Measurements from ENCODE around the gene SPINT4.
"Not testable (repeated sequence)": the region's sequence is repeated elsewhere in the genome, so short reads cannot be mapped to it uniquely, and the experiment has no call there.

SPINT4 gene

GRCh38 chr20:45701873-45702272 lies 20.3 kb upstream of the SPINT4 start, which contains the start of gene WFDC13:
WFDC13 (plus strand) TSS chr20:45702038; CDS start chr20:45702124, 86 bp downstream.
- DNase-seq (ENCODE audit: low spot score), result no peak
- TF ChIP-seq CTCF (conservative IDR thresholded peaks at IDR 0.05; ENCODE audit: low read depth), result no peak
- CTCF ChIA-PET, result interaction anchor here (0.7 to 1.2 kb wide), 3 partner anchors 70 to 148 kb away, joined by 3 read pairs; no protein-coding TSS in a partner anchor
- POLR2A ChIA-PET (ENCODE audit: low non-redundant PET), result no interaction called here
- no peak within 1 kb of the TSS for H3K27ac ChIP-seq

GRCh38 chr20:45704969-45705637 lies 17.0 kb upstream of the SPINT4 start, which contains the start of gene WFDC10B:
WFDC10B (minus strand) TSS chr20:45705019; CDS start chr20:45685992, 19,027 bp downstream.
- POLR2A ChIA-PET (ENCODE audit: low non-redundant PET), result no interaction called here
- H3K27ac ChIP-seq, result peak within 1 kb of the TSS; percentile 40
- CTCF ChIA-PET, result interaction anchor here (0.6 to 1.2 kb wide), 2 partner anchors 76 to 929 kb away, joined by 3 read pairs; partner anchors contain the start of gene WFDC10A
- no peak for TF ChIP-seq CTCF (conservative IDR thresholded peaks at IDR 0.05; ENCODE audit: low read depth)
- no peak for DNase-seq (ENCODE audit: low spot score)

- CTCF ChIA-PET, result interaction anchor here (0.7 kb wide), 1 partner anchor 48 kb away, joined by 5 read pairs; no protein-coding TSS in a partner anchor
- H3K27ac ChIP-seq; POLR2A ChIA-PET (ENCODE audit: low non-redundant PET); DNase-seq (ENCODE audit: low spot score): not testable (repeated sequence)
Observed at GRCh38 chr20:45716141-45716688, 5.9 kb upstream of the SPINT4 start.

GRCh38 chr20:45725134-45725533 lies 3.0 kb downstream of the SPINT4 start:
- ChIA-PET CTCF (interaction anchor here (0.6 to 1.1 kb wide), 3 partner anchors 46 to 239 kb away, joined by 3 to 4 read pairs (median 3); no protein-coding TSS in a partner anchor), POLR2A (ENCODE audit: low non-redundant PET) (no interaction called here)
- no peak for DNase-seq (ENCODE audit: low spot score)
- TF ChIP-seq CTCF (conservative IDR thresholded peaks at IDR 0.05; ENCODE audit: low read depth), result no peak
- no peak overlapping the region for H3K27ac ChIP-seq

GRCh38 chr20:45727044-45727443 lies 4.9 kb downstream of the SPINT4 start:
- no peak overlapping the region for H3K27ac ChIP-seq
- DNase-seq (ENCODE audit: low spot score), result no peak
- POLR2A ChIA-PET (ENCODE audit: low non-redundant PET), result no interaction called here
- CTCF ChIA-PET, result interaction anchor here (0.6 to 1.5 kb wide), 4 partner anchors 18 to 97 kb away, joined by 3 to 4 read pairs (median 4); partner anchors contain the start of gene WFDC10A
- no peak for TF ChIP-seq CTCF (conservative IDR thresholded peaks at IDR 0.05; ENCODE audit: low read depth)

GRCh38 chr20:45732199-45732598 lies 10.1 kb downstream of the SPINT4 start:
- POLR2A ChIA-PET (ENCODE audit: low non-redundant PET), result no interaction called here
- CTCF ChIA-PET, result interaction anchor here (0.7 kb wide), 1 partner anchor 18 kb away, joined by 3 read pairs; no protein-coding TSS in a partner anchor
- no peak overlapping the region for H3K27ac ChIP-seq
- TF ChIP-seq CTCF (conservative IDR thresholded peaks at IDR 0.05; ENCODE audit: low read depth), result no peak
- DNase-seq (ENCODE audit: low spot score), result no peak

- ChIA-PET POLR2A (ENCODE audit: low non-redundant PET) (no interaction called here), CTCF (no interaction called here)
- TF ChIP-seq CTCF (conservative IDR thresholded peaks at IDR 0.05; ENCODE audit: low read depth), result no peak
- no peak overlapping the region for H3K27ac ChIP-seq
- DNase-seq (ENCODE audit: low spot score), result no peak
Observed at GRCh38 chr20:45735552-45735951, 13.4 kb downstream of the SPINT4 start.

Measured in RWPE1 (cell line).